ENCODE data around the gene MAPK7.

Gene MAPK7

DNA sequence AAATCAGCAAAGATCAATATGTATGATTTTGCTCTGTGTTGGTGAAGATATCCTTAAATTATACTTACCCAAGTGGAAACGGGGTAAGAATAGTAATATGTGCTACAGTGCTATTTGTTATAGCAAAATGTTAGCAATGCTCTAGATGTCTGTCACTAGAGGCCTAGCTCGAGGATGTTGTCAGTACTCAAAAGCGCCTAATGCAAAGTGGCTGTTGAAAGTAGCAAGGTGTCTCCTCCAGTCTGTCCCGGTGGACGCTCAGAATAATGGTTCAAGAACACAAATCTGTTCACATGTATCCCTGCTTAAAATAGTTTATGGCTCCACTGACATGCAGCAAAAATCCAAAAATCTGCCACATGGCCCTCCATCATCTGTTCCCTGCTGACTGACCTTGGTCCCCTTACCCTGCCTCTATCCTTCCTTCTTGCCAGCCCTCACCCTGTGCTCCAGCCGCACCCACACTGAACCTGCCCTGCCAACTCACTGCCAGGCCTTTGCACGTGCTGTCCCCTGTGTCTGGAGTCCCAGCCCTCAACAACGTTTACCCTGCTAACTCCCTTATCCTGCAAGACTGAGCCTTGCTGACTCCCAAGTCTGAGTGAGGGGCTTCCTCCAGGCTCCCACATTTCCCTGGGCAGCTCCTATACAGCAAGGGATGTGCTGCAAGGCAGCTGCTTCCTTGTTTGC is 23.2 kb downstream of the MAPK7 start:
- DNase-seq (ENCODE audit: low read depth): no peak

DNA sequence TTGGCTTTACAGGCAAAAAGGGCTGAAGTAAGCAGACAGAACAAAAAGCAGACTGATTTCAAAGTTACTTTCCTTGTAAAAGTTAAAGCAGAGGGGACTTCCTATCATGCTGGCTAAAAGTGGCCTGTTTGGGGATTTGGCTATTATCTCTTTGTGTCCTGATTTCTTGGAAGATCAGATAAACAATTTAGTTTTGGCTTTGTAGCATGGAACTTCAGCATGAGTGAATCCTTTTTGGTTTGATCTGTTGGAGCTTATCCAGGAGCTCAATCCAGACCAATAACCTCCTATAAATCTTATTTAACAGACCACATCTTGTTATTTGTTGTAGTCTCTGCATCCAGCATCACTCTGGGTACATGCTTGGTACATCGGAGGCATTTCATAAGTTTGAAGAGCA is 23.9 kb downstream of the MAPK7 start:
- no peak for DNase-seq (ENCODE audit: low read depth)

DNA sequence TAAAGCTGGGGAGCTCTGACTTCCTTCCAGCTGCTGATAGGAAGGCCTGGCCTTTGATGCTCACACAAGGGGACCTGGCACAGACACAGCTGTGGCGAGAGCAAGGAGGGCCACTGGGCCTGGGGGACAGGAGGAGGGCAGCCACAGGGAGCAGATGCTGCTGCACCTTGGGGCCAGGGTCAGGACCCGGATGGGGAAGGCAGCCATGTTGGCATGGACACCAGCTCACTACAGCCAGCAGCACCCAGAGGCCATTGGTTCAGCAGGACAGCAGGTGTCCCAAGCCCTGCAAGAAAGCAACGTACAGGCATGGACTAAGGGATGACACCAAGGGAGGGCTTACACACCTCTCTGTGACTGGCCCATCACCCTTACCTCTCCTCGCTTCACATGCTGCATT is 24.7 kb downstream of the MAPK7 start:
- no peak for DNase-seq (ENCODE audit: low read depth)

- no peak for DNase-seq (ENCODE audit: low read depth)
Observed at GRCh38 chr17:19404264-19404663, 26.0 kb downstream of the MAPK7 start.

- no peak for DNase-seq (ENCODE audit: low read depth)
Observed at GRCh38 chr17:19405114-19405513, 26.8 kb downstream of the MAPK7 start.

DNA sequence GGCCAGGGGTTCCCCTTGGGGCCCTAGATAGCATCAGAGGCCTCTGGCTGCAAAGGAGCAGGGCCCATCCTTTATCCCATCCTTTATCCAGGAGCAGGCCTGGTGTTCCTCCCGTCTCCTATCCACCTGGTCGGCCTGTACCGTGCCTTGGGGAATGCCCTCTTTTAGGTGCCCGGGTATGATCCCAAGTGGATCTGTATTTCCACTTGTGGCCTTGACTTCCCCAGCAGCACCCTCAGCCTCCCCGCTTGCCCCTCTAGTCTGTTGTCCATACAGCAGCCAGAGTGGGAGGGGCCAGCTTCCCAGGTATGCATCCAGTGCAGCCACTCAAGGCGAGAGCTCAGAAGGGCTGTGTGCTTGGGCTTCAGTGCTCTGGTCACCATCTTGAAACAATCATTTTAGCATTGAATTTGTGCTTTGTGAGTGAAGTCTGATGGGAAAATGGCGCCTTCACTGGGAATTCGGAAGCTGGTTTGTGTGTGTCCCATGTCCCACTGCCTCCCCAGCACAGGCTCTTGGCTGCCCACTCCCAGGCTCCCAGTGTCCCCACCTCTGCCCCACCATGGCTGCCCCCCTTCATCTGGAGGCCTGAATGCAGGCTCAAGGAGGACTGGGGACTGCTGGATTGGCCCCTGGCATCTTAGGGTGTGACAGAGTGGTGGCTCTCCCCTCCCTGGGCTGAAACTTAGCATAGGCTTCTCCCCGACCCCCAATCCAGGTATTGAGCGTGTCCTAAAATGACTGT is 29.5 kb downstream of the MAPK7 start:
- DNase-seq (ENCODE audit: low read depth): no peak

DNA sequence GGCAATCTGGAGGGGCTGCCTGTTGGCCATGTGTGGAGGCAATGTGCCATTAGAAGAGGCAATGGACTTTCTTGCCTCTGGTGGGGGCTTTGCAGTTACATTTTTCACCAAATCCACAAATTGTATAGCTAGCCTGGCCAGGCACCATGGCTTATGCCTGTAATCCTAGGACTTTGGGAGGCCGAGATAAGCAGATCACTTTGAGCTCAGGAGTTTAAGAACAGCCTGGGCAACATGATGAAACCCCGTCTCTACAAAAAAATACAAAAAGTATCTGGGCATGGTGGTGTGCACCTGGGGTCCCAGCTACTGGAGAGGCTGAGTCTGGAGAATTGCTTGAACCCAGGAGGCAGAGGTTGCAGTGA is 30.0 kb downstream of the MAPK7 start:
- no peak for DNase-seq (ENCODE audit: low read depth)

DNA sequence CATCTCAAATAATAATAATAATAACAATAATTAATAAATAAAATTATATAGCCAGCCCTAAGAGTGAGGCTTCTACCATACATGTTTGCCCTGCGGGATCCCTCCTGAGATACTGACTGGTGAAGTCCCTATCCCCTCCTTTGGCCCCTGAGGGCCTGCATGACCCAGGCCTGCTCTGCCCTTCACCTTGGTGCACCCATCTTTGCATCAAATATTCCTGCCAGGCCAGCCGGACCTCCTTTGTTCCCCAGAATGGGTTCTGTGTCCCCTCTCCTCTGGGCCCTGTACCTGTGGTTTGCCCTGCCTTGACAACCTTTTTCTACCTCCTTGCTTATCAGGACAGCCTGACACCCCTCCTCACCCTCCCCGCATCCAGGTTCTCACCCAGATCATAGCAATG is 30.8 kb downstream of the MAPK7 start:
- DNase-seq (ENCODE audit: low read depth): no peak

DNA sequence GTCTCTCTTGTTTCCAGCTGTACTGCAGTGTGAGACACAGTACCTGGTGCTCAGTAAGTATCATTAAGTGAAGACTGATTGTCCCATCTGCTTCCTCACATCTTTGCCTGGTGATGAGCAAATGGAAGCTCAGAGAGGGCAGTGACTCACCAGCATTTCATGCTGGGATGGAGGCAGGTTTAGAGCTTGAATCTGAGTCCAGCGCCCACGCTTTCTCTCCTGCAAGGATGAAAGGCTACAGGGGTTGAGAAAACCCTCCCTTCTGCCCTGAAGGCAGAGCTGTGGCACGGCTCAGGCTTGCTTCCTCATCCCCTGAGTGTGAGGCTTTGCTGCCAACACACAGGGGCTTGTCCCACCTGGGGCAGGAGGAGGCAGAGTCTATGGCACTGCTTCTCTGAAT is 31.2 kb downstream of the MAPK7 start:
- DNase-seq (ENCODE audit: low read depth): no peak

DNA sequence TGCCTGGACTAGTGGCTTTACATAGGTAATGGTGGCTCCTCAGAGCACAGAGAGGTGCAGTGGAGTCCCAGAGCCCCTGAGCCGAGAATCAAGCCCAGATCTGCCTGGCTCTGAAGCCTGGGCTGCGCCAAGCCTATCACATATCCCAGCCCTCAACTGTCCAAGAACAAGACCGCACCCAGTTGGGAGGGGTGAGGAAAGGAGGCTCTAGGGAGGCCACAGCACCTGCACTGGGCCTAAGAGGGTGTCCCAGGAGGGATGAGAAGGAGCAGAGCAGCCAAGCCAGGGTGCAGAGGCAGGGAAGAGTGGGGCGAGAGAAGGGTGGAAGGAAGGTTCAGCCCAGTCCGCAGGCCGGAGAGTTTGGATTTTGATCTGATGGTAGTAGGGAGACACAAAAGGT is 31.8 kb downstream of the MAPK7 start:
- no peak for DNase-seq (ENCODE audit: low read depth)

- DNase-seq (ENCODE audit: low read depth): no peak
Observed at GRCh38 chr17:19410875-19411620, 32.8 kb downstream of the MAPK7 start, which contains the start of gene RNF112. Gene RNF112, plus strand, starts transcription at chr17:19411232. Its CDS starts 177 bp downstream, at chr17:19411409.

DNA sequence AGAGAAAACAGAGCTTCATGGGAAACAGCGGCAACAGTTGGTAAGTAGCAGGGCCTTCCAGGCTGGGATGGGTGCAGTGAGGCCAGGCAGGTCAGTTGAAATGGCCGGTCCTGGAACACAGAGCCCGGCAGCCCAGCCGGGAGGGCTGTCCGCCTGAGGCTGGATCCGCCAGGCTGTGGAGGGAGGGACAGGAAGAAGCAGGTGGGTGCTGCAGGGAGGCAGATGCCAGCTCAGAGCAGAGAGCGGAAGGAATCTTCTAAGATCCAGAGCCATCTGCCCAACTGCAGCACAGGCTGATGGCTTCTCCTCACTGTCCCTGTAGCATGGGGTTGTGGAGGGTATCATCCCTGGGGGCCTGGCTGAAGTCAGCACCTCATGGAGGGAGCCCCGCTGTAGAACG is 33.3 kb downstream of the MAPK7 start:
- no peak for DNase-seq (ENCODE audit: low read depth)

DNA sequence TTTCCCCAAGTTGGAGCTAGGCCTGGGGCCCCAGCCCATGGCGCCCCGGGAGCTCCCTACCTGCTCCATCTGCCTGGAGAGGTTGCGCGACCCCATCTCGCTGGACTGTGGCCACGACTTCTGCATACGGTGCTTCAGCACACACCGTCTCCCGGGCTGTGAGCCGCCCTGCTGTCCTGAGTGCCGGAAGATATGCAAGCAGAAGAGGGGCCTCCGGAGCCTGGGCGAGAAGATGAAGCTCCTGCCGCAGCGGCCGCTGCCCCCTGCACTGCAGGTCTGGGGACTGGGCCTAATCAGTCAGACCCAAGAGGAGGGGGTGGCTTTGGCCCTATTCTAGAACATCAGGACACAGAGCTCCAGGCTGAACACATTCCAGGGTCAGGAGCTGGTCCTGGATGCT is 34.2 kb downstream of the MAPK7 start:
- no peak for DNase-seq (ENCODE audit: low read depth)

DNA sequence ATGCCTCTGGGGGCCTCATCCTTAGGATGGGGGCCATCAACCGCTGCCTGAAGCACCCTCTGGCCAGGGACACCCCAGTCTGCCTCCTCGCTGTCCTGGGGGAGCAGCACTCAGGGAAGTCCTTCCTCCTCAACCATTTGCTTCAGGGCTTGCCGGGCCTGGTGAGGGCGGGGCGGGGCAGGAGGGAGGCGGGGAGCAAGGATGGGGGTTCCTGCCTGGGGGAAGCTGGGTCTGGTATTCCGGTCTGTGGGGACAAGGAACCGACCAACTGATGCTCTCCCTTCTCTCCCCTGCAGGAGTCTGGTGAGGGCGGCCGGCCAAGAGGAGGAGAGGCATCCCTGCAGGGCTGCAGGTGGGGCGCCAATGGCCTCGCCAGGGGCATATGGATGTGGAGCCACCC is 34.7 kb downstream of the MAPK7 start:
- no peak for DNase-seq (ENCODE audit: low read depth)

DNA sequence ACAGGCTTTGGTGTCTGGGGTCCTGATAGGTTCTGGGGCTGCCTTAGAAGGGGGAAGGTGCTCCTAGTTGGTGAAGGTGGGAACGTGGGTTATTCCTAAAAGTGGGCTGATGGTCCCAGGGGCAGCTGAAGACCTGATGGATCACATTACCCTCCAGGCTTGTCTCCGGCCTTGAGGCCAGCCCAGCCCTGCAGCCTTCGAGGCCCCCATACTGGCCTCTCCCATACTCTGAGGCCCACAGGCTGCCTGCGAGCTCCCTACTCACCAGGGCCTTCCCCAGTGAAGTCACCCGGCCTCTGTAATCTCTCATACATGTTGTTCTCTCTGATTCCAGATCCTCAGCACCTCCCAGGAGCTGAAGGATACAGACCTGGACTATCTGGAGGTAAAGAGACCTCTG is 35.5 kb downstream of the MAPK7 start:
- no peak for DNase-seq (ENCODE audit: low read depth)

GRCh38 chr17:19414396-19415280 is 36.3 kb downstream of the MAPK7 start:
- DNase-seq (ENCODE audit: low read depth): no peak

DNA sequence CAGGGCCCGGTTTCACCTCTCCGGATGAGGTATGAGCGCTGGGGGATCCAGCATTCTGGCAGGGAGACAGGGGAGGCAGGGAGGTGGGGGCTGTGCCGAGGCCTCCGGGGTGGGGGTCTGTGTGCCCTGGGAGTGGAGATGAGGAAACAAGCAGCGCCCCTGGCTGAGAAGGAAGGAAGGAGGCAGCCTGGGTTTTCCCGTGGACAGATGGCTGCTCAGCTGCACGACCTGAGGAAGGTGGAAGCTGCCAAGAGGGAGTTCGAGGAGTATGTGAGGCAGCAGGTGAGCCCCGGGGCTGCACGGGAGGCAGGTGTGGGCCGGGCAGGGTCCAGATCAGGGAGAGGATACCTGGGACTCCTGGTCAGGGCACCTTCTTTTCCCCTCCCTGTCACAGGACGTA is 37.0 kb downstream of the MAPK7 start:
- DNase-seq (ENCODE audit: low read depth): no peak

DNA sequence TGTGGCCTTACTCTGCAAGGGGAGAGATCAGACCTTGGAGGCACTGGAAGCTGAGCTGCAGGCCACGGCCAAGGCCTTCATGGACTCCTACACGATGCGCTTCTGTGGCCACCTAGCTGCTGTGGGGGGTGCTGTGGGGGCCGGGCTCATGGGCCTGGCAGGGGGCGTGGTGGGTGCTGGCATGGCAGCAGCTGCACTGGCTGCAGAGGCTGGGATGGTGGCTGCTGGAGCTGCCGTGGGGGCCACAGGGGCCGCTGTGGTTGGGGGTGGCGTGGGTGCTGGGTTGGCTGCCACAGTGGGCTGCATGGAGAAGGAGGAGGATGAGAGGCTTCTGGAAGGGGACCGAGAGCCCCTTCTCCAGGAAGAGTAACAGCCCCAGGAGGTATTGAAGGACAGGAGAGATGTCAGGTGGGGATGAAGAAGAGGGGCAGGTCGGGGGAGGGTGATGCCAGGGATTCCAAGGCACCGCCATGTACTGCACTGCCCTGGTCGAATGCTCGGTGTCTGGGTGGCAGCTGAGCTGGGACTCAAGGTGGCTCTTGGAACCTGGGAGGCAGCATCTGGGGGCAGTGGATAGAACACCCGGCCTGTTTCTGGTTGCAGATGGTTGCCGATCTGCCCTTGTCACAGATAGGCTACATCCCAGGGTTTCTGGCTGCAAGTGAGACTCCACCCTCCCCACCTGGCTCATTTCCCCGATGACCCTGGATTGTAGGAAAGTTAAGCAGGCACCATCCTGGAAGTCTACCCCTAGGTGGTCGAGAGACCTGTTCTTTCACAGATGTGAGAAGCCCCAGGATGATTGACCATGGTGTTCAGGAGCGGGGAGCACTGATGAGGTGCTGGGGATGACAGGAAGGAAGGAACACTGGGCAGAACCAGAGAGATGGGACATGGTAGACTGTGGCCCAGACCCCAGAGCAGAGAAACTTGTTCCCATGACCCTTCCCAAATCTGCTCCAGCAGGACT is 37.8 kb downstream of the MAPK7 start:
- no peak for DNase-seq (ENCODE audit: low read depth)

DNA sequence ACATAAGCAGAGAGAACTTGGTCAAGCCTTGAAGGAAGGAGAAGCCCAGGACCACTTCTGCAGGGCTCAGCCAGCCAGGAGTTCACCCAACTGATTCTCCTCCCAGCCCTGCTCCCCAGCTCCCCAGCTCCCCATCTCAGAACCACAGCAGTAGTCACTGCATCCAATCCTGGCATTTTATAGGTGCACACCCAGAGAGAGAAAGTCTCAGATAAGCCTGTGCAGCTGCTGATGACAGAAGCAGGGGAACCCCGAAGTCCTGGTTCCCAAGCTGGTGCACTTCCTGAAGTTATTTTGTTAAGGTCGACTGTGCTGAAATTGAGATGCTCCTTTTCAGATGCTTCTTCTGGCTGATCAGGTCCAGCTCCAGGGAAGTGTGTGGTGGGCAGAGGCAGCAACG is 39.3 kb downstream of the MAPK7 start:
- DNase-seq (ENCODE audit: low read depth): no peak

DNA sequence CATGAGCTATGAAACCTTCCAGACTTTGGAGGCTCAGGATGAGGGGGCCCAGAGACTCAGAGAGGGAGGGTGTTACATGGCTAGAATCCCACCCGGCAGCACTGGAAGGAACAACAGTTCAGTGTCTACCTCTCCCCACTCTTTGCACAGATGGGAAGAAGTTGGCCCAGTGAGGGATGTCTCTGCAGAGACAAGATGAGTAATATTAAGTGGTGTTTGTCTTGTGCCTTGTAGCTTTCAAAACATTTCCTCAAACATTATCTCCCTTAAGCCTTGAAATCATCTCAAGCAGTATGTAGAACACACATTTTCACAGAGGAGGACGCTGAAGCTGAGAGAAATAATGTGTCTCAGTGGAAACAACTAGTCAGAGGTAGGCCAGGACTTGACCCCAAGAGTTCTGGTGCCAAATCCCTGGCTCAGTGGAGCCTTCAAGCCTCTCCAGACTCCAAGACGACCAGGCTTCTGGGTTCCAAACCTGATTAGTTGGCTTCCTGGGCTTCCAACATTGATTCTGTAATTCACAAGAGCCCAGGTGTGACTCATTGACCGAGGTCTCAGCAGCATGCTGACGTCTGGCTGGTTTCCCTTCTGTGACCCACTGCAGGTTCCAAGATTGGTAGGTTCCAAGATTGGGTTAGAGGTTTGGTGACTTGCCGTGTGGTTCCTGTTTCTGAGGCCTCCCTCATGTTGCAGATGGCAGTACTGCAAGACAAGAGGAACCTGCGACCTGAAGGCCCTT is 40.1 kb downstream of the MAPK7 start:
- no peak for DNase-seq (ENCODE audit: low read depth)

All from activated T-helper 9 cell treated with anti-CD3 and anti-CD28 coated beads, Interleukin-2, amount 50 U/mL, for 16 hours (primary cell).